CD4-positive, alpha-beta T cell treated with Interferon gamma for 1 hour (primary cell): Measurements from ENCODE around the gene CFAP46.
"Not testable (repeated sequence)": the region's sequence is repeated elsewhere in the genome, so short reads cannot be mapped to it uniquely, and the experiment has no call there.

ENCODE experiments used
- DNase-seq: peaks from one replicate; pipeline ENCODE4 v3.0.0-alpha.2; 2020

CFAP46 gene

DNA sequence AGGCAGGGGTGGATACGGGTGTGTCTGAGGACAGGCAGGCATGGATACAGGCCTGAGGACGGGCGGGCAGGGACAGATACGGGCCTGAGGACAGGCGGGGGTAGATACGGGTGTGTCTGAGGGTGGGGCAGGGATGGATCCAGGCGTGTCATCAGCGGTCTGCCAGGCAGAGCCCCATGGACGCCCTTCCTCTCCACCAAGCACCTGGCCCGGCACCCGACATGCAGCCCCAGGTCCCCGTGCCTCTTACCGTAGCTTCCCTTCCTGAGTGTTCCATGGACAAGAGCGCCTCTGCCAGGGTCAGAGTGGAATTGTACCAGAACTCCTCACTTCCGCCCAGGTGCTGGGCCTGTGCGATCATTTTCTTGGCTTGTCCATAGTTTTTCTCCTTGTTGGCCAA is 81.8 kb downstream of the CFAP46 start:
- no peak for DNase-seq

DNA sequence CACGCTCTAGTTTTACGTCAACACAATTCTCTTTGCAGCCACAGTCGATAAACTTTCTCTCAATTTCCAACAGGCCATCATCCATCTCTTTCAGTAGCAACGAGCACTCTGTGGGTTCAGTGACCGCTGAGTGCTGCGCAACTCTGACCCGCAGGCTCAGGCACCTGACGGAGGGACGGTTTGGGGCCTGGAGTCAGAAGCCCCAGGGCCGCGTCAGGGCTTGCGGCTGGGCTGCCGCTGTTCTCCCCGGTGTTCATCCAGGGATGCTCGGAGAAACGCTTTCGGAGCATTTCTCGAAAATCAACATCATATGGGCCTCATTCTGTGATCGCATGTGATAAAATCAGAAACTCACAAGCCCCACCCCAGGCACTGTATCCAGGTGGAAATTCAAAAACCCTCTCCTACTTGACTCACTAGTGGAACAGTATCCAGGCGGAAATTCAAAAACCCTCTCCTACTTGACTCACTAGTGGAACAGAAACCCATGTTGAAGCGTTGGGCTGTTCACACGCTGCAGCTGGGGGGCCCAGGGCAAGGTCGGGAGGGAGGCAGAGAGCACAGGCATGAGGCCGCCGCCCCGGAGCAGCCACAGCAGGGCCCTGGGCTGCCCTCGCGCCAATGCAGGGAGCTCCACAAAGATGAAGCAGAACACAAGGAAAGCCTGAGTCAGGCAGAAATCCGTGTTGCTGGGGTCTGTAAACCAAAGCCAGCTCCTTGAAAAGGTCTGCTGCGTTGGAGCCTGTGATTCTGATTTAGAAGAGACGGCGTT is 83.1 kb downstream of the CFAP46 start:
- no peak for DNase-seq

DNA sequence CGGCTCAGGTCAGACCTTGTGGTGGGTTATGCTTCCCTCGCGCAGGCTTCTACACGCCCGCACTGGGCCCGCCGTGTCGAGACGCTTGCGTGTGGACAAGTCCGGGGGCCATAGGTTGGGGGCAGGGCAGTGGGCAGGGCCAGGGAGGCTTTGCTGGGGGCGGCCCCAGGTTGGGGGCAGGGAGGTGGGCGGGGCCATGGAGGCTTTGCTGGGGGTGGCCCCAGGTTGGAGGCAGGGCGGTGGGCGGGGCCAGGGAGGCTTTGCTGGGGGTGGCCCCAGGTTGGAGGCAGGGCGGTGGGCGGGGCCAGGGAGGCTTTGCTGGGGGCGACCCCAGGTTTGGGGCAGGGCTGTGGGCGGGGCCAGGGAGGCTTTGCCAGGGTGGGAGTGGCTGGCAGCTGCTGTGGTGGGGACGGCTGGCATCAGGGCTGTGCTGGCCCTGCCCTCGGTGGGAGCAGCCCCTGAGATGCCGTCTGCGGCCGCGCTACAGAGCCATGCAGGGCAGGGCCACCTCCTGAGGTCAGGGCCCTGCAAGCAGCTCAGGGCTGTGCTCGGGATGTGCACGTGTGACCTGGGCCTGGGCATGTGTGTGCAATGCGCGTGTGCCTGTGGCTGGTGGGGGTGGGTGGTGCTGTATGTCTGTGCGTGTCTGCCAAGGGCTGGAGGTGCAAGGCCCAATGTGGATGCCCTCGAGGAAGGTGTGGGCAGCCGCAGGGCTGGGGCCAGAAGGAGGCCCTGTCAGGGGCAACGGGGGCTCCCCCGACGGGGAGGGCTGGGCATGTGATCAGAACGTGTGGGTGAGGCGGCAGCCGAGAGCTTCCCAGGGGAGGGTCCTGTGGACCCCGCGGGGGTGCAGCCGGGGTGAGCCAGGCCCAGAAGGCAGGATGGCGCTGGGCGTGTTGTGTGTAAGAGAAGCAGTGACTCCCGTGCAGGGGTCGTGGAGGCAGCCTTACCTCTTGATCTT is 84.0 kb downstream of the CFAP46 start:
- no peak for DNase-seq

DNA sequence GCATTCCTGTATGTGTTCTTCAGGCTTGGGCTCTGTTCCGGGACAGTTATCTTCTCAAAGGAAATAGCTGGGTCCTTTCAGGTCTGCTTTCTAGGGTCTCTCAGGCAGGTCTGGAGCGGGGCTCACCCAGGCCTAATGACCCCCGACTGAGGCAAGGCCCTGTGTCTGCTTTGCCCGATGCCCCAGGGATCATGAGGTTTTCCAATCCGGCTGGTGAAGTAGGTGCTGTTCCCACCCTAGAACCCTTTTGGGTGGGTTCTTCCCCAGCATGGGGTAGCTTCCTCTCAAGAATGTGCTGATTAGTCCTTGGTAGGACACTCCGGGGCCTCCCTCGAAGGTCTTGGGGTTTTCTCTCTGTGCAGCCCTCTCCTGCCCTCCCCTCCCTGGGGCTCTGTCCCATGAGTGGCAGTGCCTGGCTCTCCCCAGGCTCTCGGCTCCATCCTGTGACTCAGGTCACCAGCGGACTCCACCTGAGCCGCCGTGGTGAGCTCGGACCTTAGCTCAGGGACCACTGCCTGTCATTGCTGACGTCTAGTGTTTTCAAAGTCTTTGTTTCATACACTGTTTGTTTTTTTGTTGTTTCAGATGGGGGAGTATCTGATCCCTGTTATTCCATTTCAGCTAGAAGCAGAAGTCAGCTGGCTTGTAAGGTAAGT is 85.4 kb downstream of the CFAP46 start:
- DNase-seq, result no peak

DNA sequence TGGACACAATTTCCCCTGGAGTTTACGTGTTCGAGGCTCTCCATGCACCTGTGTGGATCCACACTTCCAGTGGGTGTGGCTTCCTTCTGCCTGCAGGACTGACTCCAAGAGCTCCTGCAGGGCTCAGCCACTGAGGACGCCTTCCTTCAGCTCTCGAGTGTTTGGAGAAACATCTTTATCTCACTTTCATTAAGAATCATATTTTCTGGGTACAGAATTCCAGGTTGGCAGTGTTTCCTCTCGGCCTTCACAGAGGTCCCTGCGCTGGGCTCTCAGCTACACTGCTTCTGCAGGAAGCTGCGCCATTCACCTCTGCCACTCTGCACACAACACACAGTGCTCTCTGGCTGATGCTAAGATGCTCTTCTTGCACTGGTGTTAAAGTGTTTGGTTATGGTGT is 86.5 kb downstream of the CFAP46 start:
- DNase-seq, result no peak

DNA sequence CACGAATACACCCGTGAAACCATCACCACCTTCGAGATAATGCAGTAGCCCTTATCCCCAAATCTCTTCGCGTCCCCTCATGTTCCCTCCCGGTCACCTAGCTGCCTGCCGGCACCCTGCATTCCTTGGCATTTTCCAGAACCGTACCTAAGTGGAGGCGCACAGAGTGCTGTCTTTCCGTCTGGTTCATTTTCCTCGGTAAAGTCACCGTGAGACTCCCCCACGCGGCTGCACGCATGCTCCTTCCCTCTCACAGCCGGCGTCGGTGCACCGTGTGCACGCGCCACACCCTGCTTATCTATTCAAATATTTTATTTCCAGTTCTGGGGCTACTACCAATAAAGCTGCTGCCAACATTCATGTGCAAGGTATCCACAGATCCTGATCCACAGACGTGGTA is 90.9 kb downstream of the CFAP46 start:
- no peak for DNase-seq

DNA sequence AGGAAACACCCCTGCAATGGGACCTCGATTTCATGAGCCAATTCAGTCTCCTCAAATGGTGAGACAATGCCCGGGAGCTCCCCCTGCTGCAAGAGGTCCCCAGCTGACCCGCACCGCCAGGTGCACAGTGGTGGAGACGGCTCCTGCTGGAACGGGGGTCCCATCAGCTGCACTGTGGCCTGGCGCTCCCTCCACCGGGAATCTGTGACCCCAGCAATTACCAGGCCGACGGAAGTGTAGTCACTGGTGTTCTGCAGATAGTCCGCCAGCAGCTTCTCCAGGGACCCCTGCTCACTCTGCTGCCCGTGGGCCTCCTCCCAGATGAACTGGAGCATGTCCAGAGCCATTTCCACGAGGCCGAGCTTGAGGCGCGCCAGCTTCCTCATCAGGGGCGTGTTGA is 91.5 kb downstream of the CFAP46 start:
- DNase-seq, result no peak

DNA sequence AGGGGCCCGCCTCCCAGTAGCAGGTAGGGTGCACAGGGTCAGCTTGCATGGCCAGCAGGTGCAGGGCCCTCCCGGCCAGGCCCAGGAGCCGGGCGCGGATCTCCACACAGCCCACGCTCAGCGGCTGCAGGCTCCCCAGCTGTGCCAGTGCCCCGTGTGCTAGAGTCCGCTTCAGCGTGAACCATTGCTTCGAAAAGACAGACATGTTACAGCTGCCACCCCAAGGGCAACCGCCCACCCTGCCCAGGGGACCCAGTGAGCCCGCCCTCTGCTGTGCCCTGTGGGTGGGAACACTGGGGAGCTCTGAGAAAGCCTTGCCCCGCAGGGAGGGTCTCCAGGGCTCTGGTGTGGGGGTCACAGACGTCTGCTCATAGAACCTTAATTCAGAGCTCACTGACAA is 92.1 kb downstream of the CFAP46 start:
- DNase-seq, result no peak

DNA sequence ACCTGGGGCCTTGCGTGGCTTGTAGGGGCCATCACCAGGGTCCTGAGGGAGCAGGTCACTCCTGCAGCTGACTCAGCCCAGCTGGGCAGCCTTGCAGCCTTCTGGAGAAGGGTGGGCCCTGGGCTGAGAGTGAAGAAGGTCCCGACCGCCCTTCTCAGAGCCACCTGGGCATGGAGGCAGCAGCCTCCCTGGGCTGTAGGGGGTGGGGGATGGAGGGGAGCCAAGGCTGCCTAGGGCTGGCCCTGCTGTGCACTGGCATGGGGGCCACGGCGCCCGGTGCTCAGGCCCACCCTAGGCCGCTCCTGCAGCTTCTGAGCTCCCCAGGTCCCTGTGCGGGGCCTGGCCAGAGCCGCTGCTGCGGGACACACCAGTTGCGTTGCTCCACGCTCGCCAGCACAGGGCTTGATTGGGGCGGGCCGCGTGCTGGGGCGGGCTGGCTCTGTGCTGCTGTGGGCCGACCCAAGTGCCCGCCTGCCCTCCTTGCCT is 92.8 kb downstream of the CFAP46 start:
- DNase-seq, result no peak

DNA sequence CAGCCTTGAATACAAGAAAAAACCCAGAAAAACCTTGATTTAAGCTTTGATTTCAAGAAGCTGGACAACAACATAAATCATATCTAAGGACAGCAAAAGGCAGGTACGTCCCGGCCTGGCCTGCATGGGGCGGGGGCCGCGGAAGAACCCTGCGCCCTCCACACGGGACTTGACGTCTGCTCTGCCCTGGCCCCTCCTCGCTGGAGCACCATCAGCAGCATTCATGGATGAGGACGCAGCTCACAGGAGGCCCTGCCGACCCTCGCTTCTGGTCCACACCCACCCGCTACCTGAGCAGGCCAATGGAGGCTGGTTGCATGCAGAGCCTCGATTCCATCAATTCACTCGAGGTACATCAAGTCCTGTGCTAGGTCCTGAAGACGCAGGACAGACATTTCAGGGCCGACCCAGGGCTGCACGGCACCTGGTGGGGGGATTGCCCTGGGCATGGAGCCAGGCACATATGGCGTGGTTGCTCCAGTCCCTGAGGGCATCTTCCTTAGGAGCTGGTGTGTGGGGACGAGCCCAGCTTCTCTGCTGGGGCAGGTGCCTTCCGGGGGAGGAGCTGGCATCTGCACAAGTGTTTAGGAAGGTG is 93.3 kb downstream of the CFAP46 start:
- DNase-seq, result no peak

DNA sequence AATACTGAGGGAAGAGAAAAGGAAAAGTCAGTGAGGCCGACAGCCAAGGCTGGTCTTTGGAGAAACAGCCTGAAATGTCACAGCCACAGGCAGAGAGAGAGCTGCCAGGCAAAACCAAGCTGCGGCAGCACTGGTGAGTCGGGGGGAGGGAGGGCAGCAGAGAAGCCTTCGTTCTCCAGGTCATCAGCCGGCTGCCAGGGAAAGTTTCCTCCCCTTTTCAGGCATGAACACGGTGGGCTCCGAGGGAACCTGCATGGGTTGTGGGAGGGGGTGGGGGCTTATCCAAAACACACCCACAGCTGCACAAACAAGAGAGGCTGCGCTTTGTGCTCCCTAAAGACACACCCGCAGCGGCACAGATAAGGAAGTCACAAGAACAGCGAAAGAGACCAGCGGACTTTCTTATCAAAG is 94.1 kb downstream of the CFAP46 start:
- DNase-seq, result no peak

DNA sequence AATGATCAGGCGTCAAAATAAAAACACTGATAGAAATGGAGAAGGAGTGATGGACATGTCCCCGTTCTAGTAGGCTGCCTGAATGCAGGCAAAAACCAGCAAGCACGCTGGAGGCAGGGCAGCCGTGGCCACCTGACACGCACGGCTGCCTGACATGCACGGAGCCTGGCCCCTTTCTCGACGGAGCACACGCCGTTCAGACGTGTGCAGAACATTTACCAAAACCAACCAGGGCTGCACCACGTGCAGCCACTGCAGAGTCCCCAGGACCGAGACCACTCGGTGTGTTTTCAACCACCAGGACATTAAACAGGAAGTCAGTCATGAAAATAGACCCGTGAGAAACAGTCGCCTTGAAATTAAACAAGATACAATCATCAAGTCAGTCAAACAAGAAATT is 94.5 kb downstream of the CFAP46 start:
- DNase-seq, result no peak

DNA sequence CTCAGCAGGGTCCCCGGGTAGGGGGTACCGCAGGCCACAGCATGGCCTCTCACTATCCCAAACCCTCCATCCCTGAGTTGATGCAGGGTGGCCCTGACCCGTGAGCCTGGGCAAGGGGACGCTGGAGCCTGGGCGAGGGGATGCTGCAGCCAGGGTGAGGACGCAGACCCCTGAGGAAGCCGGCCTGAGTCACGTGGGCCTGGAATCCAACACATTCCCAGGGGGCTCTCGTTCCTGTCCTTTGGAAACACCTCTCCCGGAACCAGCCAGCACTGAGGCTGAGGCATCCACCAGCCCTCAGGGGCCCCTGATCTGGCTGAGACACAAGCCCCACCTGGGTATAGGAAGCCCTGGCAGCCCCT is 95.0 kb downstream of the CFAP46 start:
- DNase-seq, result no peak

DNA sequence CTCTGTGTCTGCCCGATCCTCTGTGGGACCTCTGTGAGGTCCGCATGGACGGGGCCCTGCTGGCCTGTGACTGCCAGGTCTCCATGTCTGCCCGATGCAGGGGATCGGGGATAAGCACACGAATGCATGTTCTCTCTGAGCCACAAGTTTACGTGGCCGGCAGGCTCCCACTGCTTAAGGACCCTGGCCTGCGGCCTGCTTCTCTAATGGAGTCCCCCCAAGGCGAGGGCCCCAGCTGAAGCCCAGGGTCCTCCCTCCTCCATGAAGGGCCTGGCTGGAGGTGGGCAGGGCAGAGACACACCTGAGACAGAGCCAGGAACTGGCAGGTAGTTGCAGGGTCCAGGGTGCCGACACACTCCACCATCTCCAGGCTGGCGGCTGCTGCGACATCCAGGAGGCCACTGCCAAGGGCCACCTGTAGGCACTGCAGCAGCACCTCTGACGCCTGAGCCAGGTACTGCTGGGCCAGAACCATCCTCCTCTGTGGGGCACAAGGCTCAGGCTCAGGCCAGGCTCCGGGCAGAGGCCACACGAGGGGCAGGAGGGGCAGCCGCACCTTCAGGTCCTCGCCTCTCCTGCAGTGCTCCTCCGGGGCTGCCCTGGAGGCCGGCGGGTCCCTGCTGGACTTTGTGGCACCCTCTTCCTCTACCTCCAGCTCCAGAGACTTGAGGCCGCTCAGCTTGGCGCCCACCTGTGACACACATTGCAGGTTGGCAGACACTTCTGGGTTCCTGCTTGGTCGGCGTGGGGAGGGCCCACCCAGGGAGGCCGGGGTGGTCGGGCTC is 95.5 kb downstream of the CFAP46 start:
- no peak for DNase-seq

DNA sequence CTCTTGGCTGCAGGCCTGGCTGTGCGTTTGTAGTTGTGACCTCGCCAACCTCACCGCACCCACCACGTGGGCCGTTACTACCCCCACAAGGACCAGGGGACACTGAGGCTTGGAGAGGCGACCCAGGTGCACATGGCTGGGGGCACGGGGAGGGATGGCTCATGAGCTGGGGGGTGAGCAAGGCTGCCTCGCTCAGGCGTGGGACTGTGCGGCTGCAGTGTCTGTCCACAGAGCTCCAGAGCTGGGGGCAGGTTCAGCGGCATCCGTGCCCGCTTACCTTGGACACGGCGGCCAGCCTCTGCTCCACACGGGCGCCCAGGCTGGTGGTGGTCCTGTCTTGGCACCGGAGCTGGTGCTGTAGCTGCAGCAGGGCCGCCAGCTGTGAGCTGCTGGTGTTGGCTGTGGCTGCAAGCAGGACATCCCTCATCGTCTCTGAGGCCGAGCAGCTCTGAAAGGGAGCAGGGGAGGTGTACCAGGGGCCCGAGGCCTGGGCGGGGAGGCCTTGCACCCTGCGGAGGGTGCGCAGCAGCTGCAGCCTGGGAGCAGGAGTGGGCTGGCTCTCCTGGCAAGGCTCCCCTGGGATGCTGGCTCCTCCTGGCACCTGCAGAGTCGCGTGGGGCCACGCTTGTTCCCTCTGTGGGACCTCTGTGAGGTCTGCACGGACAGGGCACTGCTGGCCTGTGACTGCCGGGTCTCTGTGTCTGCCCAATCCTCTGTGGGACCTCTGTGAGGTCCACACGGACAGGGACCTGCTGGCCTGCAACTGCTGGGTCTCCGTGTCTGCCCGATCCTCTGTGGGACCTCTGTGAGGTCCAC is 96.4 kb downstream of the CFAP46 start:
- DNase-seq, result no peak

DNA sequence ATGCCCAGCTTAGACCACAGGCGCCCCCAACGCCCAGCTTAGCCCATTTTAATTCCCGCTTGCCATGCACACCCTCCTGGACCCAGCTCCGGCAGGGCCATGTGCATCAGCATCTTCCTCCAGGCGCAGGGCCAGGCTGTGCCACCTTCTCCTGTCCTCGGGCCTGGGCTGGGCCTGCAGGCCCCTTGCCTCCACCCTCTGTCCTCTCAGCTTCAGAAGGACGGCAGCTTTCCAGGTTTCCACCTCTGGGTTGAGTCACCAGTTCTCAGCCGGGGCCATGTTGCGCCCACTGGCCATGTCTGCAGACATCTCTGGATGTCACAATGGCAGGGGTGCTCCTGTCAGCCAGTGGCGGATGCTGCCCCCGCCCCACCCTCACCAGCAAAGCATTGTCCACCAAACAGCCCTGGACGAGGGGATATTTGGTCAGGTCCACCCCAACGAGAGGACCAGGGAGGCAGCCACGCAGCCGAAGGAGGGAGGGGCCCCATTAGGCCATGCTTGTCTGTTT is 97.3 kb downstream of the CFAP46 start:
- DNase-seq, result no peak

DNA sequence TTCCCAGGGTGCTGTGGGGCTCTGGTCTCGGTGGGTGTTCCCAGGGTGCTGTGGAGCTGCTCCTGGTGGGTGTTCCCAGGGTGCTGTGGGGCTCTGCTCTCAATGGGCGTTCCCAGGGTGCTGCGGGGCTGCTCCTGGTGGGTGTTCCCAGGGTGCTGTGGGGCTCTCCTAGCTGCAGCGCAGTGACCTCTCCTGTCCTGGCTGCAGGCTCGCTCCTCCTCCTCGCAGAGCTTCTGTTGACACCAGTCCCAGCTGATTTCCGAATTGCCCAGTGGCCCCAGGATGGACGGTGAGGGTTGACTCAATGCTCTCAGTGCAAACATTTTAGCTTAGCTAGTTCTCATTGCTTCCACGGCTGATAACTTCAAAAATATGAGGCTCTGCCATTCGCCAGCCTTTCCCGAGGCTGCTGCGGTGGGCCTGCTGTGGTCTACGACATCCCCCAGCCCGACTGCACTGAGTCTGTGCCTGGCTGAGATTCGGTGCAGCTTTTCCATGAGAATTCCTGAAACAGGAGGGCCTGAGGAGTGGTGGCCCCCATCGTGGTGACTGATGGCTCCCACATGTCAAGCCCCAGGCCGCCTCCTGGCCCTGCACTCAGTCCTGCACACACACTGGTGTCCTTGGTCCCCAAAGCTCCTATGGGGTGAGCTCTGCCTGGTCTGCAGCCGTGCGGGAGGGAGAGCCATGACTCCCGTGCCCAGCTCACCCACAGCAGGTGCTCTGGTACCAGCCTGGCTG is 98.1 kb downstream of the CFAP46 start:
- no peak for DNase-seq

DNA sequence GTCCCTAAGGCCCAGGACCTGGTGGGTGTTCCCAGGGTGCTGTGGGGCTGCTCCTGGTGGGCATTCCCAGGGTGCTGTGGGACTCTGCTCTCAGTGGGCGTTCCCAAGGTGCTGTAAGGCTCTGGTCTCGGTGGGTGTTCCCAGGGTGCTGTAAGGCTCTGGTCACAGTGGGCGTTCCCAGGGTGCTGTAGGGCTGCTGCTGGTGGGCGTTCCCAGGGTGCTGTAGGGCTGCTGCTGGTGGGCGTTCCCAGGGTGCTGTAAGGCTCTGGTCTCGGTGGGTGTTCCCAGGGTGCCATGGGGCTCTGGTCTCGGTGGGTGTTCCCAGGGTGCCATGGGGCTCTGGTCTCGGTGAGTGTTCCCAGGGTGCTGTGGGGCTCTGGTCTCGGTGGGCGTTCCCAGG is 99.1 kb downstream of the CFAP46 start:
- DNase-seq, result not testable (repeated sequence)

DNA sequence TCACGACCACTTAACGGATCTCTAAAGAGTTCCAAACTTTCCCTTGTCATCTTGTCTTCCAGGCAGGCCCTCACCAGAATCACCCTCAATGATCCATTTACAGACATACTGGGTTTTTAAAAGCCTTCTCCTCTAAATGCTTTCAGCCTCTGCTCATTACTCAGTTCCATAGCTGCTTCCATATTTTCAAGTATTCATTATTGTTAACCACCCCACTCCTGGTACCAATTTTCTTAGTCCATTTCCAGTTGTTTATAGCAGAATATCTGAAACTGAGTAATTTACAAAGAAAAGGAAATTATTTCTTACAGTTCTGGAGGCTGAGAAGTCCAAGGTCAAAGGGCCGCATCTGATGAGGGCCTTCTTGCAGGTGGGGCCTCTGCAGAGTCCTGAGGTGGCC is 100.0 kb downstream of the CFAP46 start:
- no peak for DNase-seq

DNA sequence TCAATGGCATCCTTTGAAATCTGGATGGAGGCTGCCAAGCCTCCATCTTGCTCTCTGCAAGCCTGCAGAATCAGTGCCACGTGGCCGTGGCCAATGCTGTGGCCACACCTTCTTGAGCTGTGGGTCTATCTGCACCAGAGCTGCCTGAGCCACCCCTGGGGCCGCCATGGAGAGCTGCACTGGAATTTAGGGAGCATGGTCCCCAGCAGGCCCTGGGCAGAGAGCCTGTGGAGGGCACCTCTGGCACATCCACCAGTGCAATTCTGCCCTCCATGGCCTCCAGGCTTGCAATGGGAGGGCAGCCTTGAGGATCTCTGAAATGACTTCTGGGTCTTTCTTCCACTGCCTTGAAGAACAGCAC is 100.8 kb downstream of the CFAP46 start:
- no peak for DNase-seq
